AG08395 (cell line): ENCODE data around the gene NPIPB4.
A peak's percentile ranks its signal among the peaks of the same experiment; 100 is the strongest.
"Not testable (repeated sequence)": the region's sequence is repeated elsewhere in the genome, so short reads cannot be mapped to it uniquely, and the experiment has no call there.

Source experiments
- DNase-seq: peaks from one replicate; pipeline ENCODE4 v3.0.0; 2012; ENCODE audit warnings: mixed read lengths, low spot score

Gene NPIPB4

DNA sequence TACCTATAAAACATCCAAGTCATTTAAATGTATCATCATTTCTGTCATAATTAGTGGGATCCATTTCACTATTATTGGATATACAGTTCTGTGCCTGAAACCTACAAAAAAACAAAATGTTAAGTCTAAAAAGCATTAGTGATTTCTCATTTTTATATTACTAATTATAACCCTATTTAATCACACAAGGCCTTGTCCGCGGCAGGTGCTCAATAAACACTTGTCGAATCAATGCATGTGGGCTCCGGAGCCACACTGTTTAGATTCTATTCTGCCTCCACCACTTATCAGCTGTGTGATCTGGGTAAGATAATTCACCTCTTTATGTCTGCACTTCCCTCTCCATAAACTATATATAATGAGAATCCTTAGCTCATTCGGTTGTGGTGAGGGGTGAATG lies at the start of gene NPIPB4:
Gene NPIPB4, minus strand, starts transcription at position 101 of the 400 bp plus-strand sequence. CDS start 378 bp downstream, outside the sequence.
- not testable (repeated sequence) for DNase-seq

GRCh38 chr16:21898998-21899397 lies 41.4 kb upstream of the NPIPB4 start:
- not testable (repeated sequence) for DNase-seq

GRCh38 chr16:21881988-21882387 lies 24.4 kb upstream of the NPIPB4 start:
- DNase-seq, result not testable (repeated sequence)

DNA sequence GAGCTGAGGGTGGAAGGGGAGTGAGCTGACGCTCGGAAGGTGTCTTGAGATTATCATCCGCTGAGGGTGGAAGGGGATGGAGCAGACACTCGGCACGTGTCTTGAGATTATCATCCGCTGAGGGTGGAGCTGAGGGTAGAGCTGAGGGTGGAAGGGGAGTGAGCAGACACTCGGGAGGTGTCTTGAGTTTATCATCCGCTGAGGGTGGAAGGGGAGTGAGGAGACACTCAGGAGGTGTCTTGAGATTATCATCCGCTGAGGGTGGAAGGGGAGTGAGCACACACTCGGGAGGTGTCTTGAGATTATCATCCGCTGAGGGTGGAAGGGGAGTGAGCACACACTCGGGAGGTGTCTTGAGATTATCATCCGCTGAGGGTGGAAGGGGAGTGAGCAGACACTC lies 20.4 kb downstream of the NPIPB4 start:
- DNase-seq, result not testable (repeated sequence)

DNA sequence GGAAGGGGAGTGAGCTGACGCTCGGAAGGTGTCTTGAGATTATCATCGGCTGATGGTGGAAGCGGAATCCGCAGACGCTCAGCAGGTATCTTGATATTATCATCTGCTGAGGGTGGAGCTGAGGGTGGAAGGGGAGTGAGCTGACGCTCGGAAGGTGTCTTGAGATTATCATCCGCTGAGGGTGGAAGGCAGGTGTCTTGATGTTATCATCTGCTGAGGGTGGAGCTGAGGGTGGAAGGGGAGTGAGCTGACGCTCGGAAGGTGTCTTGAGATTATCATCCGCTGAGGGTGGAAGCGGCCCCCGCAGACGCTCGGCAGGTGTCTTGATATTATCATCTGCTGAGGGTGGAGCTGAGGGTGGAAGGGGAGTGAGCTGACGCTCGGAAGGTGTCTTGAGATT lies 21.2 kb downstream of the NPIPB4 start:
- DNase-seq, result not testable (repeated sequence)

DNA sequence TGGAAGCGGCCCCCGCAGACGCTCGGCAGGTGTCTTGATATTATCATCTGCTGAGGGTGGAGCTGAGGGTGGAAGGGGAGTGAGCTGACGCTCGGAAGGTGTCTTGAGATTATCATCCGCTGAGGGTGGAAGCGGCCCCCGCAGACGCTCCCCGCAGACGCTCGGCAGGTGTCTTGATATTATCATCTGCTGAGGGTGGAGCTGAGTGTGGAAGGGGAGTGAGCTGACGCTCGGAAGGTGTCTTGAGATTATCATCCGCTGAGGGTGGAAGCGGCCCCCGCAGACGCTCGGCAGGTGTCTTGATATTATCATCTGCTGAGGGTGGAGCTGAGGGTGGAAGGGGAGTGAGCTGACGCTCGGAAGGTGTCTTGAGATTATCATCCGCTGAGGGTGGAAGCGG lies 21.8 kb downstream of the NPIPB4 start:
- not testable (repeated sequence) for DNase-seq

DNA sequence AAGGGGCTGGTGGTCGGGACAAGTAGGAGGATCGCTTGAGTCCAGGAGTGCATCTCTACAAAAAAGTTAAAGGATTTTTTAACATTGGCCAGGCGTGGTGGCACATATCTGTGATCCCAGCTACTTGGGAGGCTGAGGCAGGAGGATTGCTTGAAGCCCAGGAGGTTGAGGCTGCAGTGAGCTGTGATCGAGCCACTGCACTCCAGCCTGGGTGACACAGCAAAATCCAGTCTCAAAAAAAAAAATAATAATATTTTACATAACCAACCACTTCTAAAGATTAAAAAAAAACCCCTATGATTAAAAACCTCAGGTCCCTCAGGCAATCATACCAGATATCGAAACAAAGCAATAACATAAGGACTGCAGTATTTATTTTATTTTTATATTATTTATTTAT lies 23.3 kb downstream of the NPIPB4 start:
- not testable (repeated sequence) for DNase-seq

DNA sequence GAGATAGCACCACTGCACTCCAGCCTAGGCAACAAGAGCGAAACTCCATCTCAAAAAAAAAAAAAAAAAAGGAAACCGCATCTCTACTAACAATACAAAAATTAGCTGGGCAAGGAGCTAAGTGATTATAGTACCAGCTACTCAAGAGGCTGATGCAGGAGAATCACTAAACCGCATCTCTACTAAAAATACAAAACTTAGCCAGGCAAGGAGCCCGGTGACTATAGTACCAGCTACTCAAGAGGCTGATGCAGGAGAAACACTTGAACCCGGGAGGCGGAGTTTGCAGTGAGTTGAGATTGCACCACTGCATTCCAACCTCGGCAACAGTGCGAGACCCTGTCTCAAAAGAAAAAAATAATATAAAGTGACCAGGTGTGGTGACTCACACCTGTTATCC lies 27.6 kb downstream of the NPIPB4 start:
- DNase-seq, result not testable (repeated sequence)

DNA sequence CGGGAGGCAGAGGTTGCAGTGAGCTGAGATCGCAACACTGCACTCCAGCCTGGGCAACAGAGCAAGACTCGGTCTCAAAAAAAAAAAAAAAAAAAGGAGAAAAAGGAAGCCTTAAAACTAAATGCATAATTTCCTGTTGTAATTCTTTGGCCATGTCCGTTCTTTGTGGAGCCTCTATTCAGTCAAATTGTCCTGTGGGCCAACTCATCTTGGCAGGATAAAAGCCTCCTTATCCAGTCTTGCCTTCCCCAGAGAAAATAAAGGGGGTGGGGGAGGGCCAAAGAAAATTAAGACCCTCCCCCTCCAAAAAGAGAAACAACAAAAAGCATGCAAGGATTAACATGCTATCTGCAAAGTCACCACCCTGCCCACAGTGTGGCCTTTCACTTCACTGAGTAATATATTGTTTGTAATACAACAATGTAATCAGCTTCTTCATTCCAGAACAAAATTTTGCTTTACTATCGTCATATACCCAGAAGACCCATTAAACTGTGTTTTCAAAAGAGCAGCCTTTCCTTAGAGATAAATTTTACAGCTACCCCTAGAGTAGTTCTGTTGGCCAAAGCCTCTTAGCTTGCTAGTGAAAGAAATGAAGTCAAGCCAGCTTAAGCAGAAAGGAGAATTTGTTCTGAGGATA lies 31.4 kb downstream of the NPIPB4 start:
- DNase-seq, result not testable (repeated sequence)

DNA sequence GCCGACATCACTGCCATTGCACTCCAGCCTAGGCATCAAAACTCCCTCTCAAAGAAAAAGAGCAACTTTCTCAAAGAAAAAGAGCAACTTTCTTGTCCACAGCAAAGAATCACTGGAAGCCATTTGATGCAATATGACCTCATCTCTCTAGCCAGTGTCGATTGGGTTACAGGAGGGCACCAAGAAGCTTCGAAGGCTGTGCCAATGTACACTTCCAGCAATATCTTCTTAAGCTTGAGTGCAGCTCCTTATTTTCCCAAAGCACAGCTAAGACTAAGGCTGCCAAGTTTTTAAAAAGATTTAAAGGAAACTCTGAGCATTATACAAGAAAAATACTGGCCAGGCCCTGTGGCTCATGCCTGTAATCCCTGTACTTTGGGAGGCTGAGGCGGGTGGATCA lies 32.0 kb downstream of the NPIPB4 start:
- DNase-seq, result not testable (repeated sequence)

- DNase-seq, result not testable (repeated sequence)
Observed at GRCh38 chr16:21823258-21823657, 34.3 kb downstream of the NPIPB4 start.

DNA sequence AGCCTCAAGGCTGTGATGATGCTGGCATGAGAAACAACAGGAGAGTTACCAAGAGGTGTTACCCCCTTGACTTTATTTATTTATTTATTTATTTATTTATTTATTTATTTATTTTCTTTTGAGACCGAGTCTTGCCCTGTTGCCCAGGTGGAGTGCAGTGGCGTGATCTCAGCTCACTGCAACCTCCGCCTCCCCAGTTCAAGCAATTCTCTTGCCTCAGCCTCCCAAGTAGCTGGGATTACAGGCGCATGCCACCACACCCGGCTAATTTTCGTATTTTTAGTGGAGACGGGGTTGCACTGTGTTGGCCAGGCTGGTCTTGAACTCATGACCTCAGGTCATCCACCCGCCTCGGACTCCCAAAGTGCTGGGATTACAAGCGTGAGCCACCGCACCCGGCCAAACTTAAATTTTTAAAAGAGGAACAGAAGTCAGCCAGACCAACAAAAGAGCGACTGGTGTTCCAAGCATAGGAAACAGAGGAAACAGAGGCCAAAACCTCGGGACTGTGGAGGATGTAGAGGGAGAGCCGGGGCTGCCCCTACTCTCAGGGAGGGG lies 36.6 kb downstream of the NPIPB4 start:
- not testable (repeated sequence) for DNase-seq

DNA sequence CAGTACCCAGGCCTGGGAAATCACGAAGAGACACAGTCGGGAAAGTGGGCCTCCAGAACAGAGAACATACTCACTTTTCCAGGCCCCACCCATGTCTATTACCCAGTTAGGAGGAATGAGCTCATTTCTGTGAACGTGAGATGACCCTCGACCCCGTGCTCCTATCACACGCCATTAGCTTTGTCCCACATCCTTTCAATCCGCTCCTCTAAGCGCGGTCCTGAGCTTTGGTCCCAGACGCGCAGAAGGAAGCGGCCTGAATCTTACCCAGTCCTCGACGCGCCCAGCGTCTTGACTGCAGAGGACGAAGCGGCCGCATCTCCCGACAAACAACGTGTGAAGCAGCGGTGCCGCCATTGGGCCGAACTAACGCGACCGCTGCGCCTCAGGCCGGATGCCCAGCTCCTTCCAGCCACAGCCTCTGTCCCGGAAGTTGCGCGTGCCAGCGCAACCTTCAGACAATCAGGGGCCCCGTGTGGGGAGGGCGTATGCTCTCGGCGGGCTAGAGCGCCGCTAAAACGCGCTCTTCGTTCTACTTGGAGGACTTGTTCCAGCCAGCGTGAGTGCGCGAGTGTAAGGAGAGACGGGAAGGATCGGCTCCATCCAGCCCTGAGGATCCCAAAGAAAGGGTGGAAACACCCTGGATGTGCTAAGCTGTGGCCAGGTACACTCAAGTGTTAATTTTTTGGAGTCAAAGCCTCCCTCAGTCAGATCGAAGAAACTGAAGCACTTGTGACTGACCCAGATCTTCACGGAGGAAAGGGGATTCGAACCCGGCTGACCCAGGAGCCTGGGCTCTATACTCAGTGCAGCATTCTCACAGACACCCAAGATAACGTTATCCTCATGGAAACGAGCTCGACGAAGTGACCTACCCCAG lies 37.3 kb downstream of the NPIPB4 start:
- DNase-seq, result peak; percentile 29

DNA sequence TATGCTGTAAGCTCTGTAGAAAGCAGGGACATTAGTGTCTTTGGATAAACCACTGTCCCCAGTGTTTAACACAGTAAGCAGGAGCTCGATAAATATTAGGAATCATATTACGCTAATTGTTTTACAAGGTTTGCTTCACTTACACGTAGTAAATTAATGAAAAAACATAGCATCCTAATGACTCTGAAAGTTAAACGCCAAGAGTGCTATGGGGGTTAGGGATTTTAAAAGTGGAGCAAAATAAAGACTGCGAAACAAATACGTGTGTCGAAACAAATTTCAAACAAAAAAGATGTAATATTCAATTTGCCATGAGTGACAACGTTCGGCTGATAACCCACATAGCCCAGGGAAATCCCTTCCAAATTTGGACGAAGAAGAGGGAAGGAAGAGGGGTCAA lies 37.9 kb downstream of the NPIPB4 start:
- not testable (repeated sequence) for DNase-seq

DNA sequence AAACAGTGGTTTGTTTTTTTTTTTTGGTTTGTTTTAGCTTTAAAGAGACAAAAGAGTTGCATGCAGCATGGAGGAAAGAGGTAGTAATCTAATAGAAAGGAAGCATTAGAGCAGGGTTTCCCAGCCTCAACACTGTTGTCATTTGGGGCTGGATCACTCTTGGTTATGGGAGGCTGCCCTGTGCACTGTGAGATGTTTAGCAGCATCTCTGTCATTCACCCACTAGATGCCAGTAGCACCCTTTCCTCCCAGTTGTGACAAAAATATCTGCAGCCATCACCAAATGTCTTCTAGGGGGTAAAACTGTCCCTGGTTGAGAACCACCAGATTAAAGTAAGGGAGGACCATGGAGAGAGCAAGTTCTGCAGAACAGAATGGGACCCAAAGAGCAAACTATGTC lies 40.5 kb downstream of the NPIPB4 start:
- not testable (repeated sequence) for DNase-seq

DNA sequence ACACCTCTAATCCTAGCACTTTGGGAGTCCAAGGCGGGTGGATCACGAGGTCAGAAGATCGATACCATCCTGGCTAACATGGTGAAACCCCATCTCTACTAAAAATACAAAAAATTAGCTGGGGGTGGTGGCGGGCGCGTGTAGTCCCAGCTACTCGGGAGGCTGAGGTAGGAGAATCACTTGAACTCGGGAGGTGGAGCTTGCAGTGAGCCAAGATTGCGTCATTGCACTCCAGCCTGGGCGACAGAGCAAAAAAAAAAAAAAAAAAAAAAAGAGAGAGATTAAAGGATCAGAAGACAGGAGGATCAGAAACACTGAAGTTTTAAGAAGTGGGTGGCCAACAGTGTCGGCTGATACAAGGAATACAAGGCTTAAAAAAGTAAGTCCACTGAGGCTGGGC lies 41.9 kb downstream of the NPIPB4 start:
- not testable (repeated sequence) for DNase-seq

DNA sequence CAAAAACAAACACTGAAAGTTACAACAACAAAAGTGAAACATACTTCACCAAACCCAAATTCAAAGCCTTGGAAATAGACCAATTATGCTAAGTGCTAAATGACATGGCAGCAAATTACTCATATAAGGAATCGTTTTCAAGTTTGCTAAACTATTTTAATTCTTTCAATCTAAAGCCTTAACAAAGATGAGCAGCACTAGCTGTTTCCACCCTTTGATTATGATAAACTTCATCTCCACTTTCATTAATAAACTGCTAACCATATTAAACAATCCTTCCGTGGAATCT lies 55.2 kb downstream of the NPIPB4 start:
- DNase-seq, result not testable (repeated sequence)

- DNase-seq, result not testable (repeated sequence)
Observed at GRCh38 chr16:21801538-21802374, 55.8 kb downstream of the NPIPB4 start.

DNA sequence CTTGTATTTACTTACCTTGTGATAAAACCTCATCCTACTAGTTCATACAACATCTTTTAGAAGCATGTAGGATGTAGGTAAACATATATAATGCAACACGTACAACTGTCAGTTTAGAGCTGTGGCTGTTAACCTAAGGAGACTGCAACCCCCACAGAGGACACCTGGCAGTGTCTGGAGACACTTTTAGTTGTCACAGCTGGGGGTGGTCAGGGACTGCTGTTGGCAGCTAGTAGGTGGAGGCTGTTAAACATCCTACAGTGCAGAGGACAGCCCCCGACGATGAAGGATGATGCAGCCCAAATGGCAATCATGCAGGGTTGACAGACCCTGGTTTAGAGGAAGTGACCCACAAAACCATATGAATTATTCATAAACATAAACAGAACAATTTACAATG lies 59.0 kb downstream of the NPIPB4 start:
- not testable (repeated sequence) for DNase-seq

GRCh38 chr16:21793310-21793709 lies 64.2 kb downstream of the NPIPB4 start:
- DNase-seq, result not testable (repeated sequence)

GRCh38 chr16:21790506-21790905 lies 67.0 kb downstream of the NPIPB4 start:
- not testable (repeated sequence) for DNase-seq
